ENCODE measurements around the gene SEMA6B. TPM values are rescaled to one million over a fixed set of nuclear protein-coding genes. Genes with fewer than 3 reads are reported as not detected.

The SEMA6B gene
- total and polyA plus RNA-seq, 2 donors (not counting 3 experiments of a cell fraction or from before 2014, with no cell fraction given), result 97.8 to 176 TPM

DNA sequence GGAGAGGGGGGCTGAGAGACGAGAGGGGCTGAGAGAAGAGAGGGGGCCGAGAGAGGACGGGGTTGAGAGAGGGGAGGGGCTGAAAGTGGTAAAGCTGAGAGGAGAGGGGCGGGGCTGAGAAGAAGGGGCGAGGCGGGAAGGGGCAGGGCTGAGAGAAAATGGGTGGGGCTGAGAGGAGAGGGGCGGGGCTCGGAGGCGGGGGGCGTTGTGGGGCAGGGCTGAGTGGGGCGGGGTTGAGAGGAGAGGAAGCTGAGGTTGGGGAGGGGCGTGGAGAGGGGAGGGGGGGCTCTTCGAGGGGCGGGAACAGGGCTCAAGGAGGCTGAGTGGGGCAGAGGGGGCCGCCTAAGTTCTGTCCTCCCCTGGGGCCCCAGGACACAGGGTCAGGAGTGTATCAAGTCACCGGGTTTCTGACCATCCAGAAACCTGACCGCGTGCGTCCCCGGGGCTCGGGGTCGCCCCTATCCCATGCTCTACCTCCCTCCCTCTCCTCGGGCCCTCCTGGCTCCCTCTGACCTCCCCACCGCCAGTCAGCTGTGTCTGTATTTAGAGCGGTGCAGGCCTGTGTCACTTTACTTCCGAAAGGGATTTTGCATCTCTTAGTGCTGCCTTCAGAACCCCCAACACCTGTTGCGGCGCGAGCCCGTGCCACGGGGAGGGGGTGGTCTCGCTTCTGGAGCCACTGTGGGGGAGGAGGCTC, 38.6 kb upstream of the SEMA6B start:
- Histone ChIP-seq H3K27ac (ENCODE audit: insufficient read depth, low read depth, low read length) (no peak overlapping the region), H4K20me1 (replicated peaks; ENCODE audit: control insufficient read depth, extremely low read depth, insufficient read depth, low read length) (no peaks in the 10 kb centered on the region), H3K4me2 (ENCODE audit: insufficient read depth, low read length) (peak overlapping the region; percentile 13), H3K4me3 (replicated peaks in 1 of 3; ENCODE audit: insufficient read depth in 1 of 3, low read depth in 1 of 3, low read length in 3 of 3) (peak overlapping the region in 2 of 3 experiments; percentile 25 to 42), H3K36me3 (ENCODE audit: control insufficient read depth in 2 of 2, extremely low read depth in 1 of 2, insufficient read depth in 2 of 2, low read length in 2 of 2) (no peaks in the 10 kb centered on the region), H3K79me2 (ENCODE audit: control insufficient read depth, insufficient read depth, low read length) (no peaks in the 10 kb centered on the region), H3K4me1 (ENCODE audit: control insufficient read depth, extremely low read depth, insufficient read depth, low read length) (no peaks in the 10 kb centered on the region), H3K9me1 (replicated peaks; ENCODE audit: control insufficient read depth, extremely low read depth, insufficient read depth, low read length) (no peaks in the 10 kb centered on the region), H3K9me3 (replicated peaks; ENCODE audit: control insufficient read depth, insufficient read depth, low read length) (no peaks in the 10 kb centered on the region), H3K27me3 (ENCODE audit: control insufficient read depth in 2 of 2, insufficient read depth in 2 of 2, low read length in 2 of 2) (peaks cover 0 to 4% of the 10 kb centered on the region in 2 experiments), H3K9ac (replicated peaks; ENCODE audit: extremely low read depth, insufficient read depth, low read length) (no peak overlapping the region), H2AFZ (ENCODE audit: low read depth, low read length) (peak overlapping the region; percentile 27)
- no peak for TF ChIP-seq POLR2A (IDR thresholded peaks at IDR 0.05; ENCODE audit: low read depth, low read length)
- no peak for TF ChIP-seq FOS (IDR thresholded peaks at IDR 0.05; ENCODE audit: borderline replicate concordance, insufficient read depth, low read length)
- TF ChIP-seq POLR2AphosphoS5 (IDR thresholded peaks at IDR 0.05; ENCODE audit: insufficient read depth, low read depth, low read length), result no peak
- no peak for TF ChIP-seq JUN (IDR thresholded peaks at IDR 0.05; ENCODE audit: borderline replicate concordance, insufficient read depth, insufficient read length, low read depth)
- no peak for TF ChIP-seq MYC (IDR thresholded peaks at IDR 0.05; ENCODE audit: low read depth, low read length)
- TF ChIP-seq, protein P1, sequence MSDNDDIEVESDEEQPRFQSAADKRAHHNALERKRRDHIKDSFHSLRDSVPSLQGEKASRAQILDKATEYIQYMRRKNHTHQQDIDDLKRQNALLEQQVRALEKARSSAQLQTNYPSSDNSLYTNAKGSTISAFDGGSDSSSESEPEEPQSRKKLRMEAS (IDR thresholded peaks at IDR 0.05; ENCODE audit: insufficient read depth, insufficient read length), result no peak
- TF ChIP-seq, protein P2, sequence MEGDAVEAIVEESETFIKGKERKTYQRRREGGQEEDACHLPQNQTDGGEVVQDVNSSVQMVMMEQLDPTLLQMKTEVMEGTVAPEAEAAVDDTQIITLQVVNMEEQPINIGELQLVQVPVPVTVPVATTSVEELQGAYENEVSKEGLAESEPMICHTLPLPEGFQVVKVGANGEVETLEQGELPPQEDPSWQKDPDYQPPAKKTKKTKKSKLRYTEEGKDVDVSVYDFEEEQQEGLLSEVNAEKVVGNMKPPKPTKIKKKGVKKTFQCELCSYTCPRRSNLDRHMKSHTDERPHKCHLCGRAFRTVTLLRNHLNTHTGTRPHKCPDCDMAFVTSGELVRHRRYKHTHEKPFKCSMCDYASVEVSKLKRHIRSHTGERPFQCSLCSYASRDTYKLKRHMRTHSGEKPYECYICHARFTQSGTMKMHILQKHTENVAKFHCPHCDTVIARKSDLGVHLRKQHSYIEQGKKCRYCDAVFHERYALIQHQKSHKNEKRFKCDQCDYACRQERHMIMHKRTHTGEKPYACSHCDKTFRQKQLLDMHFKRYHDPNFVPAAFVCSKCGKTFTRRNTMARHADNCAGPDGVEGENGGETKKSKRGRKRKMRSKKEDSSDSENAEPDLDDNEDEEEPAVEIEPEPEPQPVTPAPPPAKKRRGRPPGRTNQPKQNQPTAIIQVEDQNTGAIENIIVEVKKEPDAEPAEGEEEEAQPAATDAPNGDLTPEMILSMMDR (IDR thresholded peaks at IDR 0.05; ENCODE audit: extremely low read depth in 1 of 2, insufficient read depth in 1 of 2, low read depth in 1 of 2, low read length in 2 of 2), result no peak
- no peak for TF ChIP-seq EZH2 (IDR thresholded peaks at IDR 0.05; ENCODE audit: borderline replicate concordance, low read depth, low read length, severe bottlenecking)
- TF ChIP-seq GATA2 (IDR thresholded peaks at IDR 0.05; ENCODE audit: insufficient read depth, insufficient read length, low read depth, low read length), result no peak
- FAIRE-seq, result peak; percentile 49
- DNase-seq (ENCODE audit: low read depth, low spot score), result no peak
- ChIA-PET POLR2A (interaction anchor here (0.6 kb wide), 1 partner anchor 21 kb away, joined by 3 read pairs; no protein-coding TSS in a partner anchor), CTCF (interaction anchor here (0.7 to 6.6 kb wide), 10 partner anchors 9 to 38 kb away, joined by 3 to 57 read pairs (median 6); no protein-coding TSS in a partner anchor)
- dilution Hi-C loops (cut with MboI; ENCODE audit: extremely low pct_ligation_motif_present, low sequenced_read_pairs), result no loop called here
- intact Hi-C loops (cut with micrococcal nuclease), result no loop called here
- no TSS peak for BruUV-seq (replicated peaks)

All from endothelial cell of umbilical vein (primary cell).